ENCODE measurements around the gene IMPACT.

DNA sequence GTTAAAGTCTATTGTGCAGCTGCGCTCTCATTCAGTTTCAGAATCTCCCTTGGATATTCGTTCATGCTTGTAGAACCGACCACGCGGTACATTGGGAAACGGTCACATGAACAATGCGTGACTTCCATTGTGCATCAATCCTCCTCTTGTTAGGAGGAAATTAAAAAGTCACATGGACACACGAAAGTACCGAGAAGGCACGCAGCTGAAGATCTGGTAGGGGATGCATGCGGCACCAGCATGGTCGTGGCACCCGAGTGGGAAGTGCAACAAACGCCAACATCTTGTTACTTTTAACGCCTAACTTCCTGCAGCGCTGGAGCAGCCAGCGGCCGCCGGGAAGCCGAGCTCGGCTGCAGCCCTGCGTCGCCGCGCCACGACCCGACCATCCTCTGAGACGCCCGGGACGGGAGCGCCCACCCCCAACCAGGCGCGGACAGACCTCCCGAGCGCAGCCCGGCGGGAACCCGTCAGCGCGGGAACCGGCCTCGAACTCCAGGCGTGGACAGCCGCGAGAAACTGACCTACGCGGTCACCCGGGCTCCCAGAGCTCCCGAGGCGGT is 29.3 kb upstream of the IMPACT start:
- TF ChIP-seq, protein P1, sequence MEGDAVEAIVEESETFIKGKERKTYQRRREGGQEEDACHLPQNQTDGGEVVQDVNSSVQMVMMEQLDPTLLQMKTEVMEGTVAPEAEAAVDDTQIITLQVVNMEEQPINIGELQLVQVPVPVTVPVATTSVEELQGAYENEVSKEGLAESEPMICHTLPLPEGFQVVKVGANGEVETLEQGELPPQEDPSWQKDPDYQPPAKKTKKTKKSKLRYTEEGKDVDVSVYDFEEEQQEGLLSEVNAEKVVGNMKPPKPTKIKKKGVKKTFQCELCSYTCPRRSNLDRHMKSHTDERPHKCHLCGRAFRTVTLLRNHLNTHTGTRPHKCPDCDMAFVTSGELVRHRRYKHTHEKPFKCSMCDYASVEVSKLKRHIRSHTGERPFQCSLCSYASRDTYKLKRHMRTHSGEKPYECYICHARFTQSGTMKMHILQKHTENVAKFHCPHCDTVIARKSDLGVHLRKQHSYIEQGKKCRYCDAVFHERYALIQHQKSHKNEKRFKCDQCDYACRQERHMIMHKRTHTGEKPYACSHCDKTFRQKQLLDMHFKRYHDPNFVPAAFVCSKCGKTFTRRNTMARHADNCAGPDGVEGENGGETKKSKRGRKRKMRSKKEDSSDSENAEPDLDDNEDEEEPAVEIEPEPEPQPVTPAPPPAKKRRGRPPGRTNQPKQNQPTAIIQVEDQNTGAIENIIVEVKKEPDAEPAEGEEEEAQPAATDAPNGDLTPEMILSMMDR (IDR thresholded peaks at IDR 0.05): no peak
- TF ChIP-seq POLR2A (IDR thresholded peaks at IDR 0.05): no peak
- TF ChIP-seq POLR2AphosphoS5 (IDR thresholded peaks at IDR 0.05): peak in 2 of 4 donors; percentile 51 to 78
- peak in 1 of 4 donors; percentile 22 for TF ChIP-seq EP300 (IDR thresholded peaks at IDR 0.05)

Data from sigmoid colon (tissue), 4 donors.